Measurements from ENCODE around the gene CASP3.
"Not testable (repeated sequence)": the region's sequence is repeated elsewhere in the genome, so short reads cannot be mapped to it uniquely, and the experiment has no call there.

The CASP3 gene

DNA sequence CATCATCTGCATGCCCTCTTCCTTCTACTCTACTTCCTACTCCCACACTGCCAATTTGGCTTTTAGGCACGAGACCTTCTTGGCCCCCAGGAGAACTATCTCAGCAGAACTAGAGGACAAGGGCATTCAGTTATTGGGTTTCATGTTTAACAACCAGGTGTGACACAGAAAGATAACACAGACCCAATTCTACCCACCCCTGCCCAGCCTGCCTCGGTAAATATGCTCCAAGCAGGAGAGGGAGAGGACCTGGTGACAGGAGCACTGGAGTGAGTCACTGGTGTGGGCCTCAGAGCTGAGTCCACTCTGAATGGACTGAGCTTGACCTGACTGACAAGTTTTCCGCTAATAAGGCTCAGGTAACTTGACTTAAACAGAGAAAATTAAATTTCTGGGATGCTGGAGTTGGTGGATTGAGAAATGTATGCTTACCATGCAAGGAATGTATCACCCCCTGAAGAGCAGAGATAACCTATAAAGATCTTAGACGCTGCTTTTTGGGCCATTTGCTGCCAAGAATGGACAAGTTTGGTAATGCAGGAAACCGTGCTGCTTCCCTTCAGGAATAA lies 52.5 kb downstream of the CASP3 start:
- no peak for DNase-seq (ENCODE audit: low spot score)

- DNase-seq (ENCODE audit: low spot score) = no peak
These were observed 53.1 kb downstream of the CASP3 start for GRCh38 chr4:184596044-184596616.

- no peak for DNase-seq (ENCODE audit: low spot score)
These were observed 53.8 kb downstream of the CASP3 start for GRCh38 chr4:184595430-184595829.

- no peak for DNase-seq (ENCODE audit: low spot score)
These were observed 55.8 kb downstream of the CASP3 start for GRCh38 chr4:184593461-184593860.

DNA sequence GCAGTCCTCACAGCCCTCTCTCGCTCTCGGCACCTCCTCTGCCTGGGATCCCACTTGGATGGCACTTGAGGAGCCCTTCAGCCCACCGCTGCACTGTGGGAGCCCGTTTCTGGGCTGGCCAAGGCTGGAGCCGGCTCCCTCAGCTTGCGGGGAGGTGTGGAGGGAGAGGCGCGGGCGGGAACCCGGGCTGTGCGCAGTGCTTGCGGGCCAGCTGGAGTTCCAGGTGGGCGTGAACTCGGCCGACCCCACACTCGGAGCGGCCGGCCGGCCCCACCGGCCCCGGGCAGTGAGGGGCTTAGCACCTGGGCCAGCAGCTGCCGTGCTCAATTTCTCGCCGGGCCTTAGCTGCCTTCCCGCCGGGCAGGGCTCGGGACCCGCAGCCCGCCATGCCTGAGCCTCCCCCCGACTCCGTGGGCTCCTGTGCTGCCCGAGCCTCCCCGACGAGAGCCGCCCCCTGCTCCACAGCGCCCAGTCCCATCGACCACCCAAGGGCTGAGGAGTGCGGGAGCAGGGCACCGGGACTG lies 57.4 kb downstream of the CASP3 start:
- not testable (repeated sequence) for DNase-seq (ENCODE audit: low spot score)

DNA sequence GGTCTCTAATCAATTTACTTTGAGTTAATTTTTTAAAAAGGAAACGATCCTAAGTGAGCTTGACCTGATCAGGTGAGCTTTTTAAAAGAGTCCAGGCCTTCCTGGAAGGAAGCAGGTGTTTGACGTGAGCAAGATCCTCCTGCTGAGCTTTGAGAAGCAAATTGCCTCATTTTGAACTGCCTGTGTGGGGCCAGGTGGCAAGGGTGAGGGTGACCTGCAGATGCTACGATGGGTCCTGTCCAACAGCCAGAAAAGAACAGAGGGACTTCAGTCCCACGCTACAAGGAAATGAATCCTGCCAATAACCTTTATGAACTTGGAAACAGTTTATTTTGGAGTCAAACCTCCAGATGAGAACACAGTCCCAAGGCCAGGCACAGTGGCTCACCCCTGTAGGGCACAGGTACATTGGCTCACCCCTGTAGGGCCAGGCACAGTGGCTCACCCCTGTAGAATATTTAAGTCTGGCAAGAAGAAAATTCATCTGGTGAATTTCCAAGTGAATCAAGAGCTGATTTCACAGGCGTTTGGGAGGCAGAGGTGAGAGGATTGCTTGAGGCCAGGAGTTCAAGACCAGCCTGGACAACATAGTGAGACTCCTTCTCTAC lies 58.1 kb downstream of the CASP3 start:
- no peak for DNase-seq (ENCODE audit: low spot score)

- DNase-seq (ENCODE audit: low spot score) = no peak
These were observed 59.1 kb downstream of the CASP3 start for GRCh38 chr4:184590196-184590595.

- no peak for DNase-seq (ENCODE audit: low spot score)
These were observed 60.4 kb downstream of the CASP3 start for GRCh38 chr4:184588893-184589292.

DNA sequence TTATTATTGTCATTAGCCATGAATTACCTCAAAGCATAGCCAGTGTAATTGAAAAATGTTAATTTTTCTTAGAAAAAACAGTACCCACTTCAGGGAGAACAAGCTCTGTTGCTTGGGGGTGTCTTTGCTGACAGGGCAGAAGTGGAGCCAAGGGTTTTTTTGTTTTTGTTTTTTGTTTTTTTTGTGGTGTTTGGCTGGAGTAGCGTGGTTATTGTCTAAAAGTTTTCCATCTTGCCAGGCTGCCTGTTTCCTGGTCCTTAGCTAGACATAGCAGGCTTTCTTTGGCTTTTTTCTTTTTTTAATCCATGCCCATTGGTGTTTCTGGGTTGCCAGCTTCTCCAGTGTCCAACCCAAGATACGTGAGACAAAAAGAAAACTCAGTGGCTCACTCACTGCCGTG lies 61.5 kb downstream of the CASP3 start:
- DNase-seq (ENCODE audit: low spot score) = no peak

DNA sequence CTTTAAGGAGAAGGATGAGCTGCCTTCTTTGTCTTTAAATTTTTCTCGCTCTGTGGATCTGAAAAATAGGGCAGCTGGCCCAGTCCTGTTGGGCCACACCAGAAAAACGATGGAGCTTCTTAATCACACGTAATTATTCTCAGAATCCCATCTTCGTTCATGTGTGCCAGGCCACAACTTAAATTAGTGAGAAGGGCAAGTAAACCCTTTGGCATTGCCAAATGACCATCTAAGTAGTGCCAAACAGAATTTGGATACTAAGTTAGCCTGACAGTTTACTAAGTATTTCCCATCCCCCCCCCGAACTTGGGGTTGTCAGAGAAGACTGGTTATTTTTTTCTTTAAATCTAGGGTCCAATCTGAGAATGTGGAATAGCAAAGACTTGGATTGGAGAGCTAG lies 62.0 kb downstream of the CASP3 start:
- DNase-seq (ENCODE audit: low spot score) = no peak

DNA sequence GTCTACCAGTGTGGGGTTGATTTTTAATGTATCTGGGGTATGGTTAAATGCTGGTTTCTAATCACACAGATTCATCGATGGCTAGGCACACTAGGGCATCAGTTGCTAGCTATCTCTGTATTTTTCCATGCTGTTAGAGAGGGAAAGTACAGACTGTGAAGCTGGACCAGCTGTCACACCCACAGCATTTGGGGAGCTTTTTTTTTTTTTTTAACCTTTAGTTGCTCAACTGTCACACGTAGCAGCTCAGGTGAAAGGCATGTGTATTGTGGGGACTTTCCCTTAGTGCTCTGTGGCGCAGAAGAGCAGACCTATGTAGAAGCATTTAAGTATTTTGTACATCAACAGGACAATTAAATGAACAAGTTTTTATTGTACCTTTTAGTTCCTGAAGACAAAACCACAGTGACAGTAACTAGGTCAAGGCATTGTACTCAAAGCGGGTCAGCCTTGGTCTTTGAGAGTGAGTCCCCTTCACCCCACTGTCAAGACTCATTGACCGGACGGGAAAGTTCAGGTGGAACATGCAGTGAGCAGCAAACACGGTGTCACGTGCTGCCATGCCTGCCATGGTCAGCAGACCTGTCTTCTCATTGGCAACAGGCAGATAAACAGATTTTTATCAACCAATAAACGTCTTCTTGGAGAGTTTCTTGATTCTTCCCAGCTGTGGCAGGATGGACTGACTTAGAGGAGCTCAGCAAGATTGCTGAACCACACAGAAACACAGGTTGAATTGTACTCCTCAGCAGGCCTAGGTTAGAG lies 65.3 kb downstream of the CASP3 start:
- DNase-seq (ENCODE audit: low spot score) = no peak

Data from hematopoietic multipotent progenitor cell treated with erythropoietin and hydrocortisone succinate and interleukin-3 and kit ligand, for 15 days (in vitro differentiated cells).